Endodermal cell (in vitro differentiated cells): Measurements from ENCODE around the gene TMEM26. TPM values are rescaled to one million over a fixed set of nuclear protein-coding genes. Genes with fewer than 3 reads are reported as not detected.

Experiments used
- DNase-seq: peaks from one replicate; pipeline ENCODE4 v3.0.0-alpha.2; 2017
- H3K27ac ChIP-seq: 2 replicates; pipeline ENCODE4 v1.5.1; 2013; ENCODE audit warnings: mild to moderate bottlenecking, low read depth, low read length, moderate library complexity
- H3K27me3 ChIP-seq: 2 replicates; pipeline ENCODE4 v1.6.1; 2013; ENCODE audit warnings: mild to moderate bottlenecking, low read length, moderate library complexity; ENCODE audit not compliant: insufficient read depth, control insufficient read depth, poor library complexity, severe bottlenecking
- H3K36me3 ChIP-seq: 2 replicates; pipeline ENCODE4 v1.7.0; 2013; ENCODE audit warnings: mild to moderate bottlenecking, low read length, moderate library complexity; ENCODE audit not compliant: control insufficient read depth, insufficient read depth
- H3K4me1 ChIP-seq: one replicate; pipeline ENCODE4 v1.7.0; 2013; ENCODE audit warnings: low read length; ENCODE audit not compliant: control insufficient read depth, insufficient read depth
- H3K4me3 ChIP-seq: 2 replicates; pipeline ENCODE4 v1.5.1; 2013; ENCODE audit warnings: mild to moderate bottlenecking, low read length, moderate library complexity
- H3K9ac ChIP-seq: 2 replicates; pipeline ENCODE4 v1.6.1; 2013; ENCODE audit warnings: mild to moderate bottlenecking, low read length, moderate library complexity; ENCODE audit not compliant: poor library complexity, severe bottlenecking; ENCODE audit errors: extremely low read depth
- H3K9me3 ChIP-seq: 2 replicates; pipeline ENCODE4 v1.6.1; 2013; ENCODE audit warnings: mild to moderate bottlenecking, low read length, moderate library complexity; ENCODE audit not compliant: control insufficient read depth
- H3K27ac Mint-ChIP-seq: 2 replicates; pipeline ENCODE4 v1.8.0; 2020; ENCODE audit warnings: mixed read lengths
- H3K27me3 Mint-ChIP-seq: 2 replicates; pipeline ENCODE4 v1.8.0; 2021; ENCODE audit warnings: mild to moderate bottlenecking, mixed read lengths; ENCODE audit not compliant: insufficient read depth
- H3K36me3 Mint-ChIP-seq: 2 replicates; pipeline ENCODE4 v1.8.0; 2020; ENCODE audit warnings: low read depth, mixed read lengths
- H3K4me1 Mint-ChIP-seq: 2 replicates; pipeline ENCODE4 v1.8.0; 2020; ENCODE audit warnings: mixed read lengths
- H3K4me3 Mint-ChIP-seq: 2 replicates; pipeline ENCODE4 v1.8.0; 2020; ENCODE audit warnings: mild to moderate bottlenecking, moderate library complexity, mixed read lengths
- H3K9me3 Mint-ChIP-seq: 2 replicates; pipeline ENCODE4 v1.8.0; 2020; ENCODE audit warnings: mild to moderate bottlenecking, mixed read lengths
- CTCF ChIP-seq: fragments of 200-600 bp; sonication (generic); conservative IDR thresholded peaks from 2 replicates; pipeline ENCODE4 v1.5.0; 2021; ENCODE audit warnings: antibody characterized with exemption, mild to moderate bottlenecking
- WGBS, 2 experiments: methylation state at CpG; one replicate each; pipeline versions ENCODE4 v1.1.5 to v1.1.7; 2013; ENCODE audit warnings: missing lambda C conversion rate in 2 of 2, mixed read lengths in 1 of 2; ENCODE audit not compliant: insufficient coverage in 1 of 2, insufficient read length in 1 of 2; 5-methylcytosine and 5-hydroxymethylcytosine counted together
- total RNA-seq, 2 donors: library from RNA; stranded (reverse); fragmentation: NEBNext Ultra II Directional in 1 of 2; extraction: Animal tissue kit (Norgen Biotek cat#: 25700) in 1 of 2; gene quantifications; 2 replicates in 1 of 2; 3 replicates in 1 of 2; pipeline ENCODE4 v1.2.1, GENCODE V29; 2021

The TMEM26 gene
- total RNA-seq, 2 donors from 2014 or later, result 0.13 TPM

- Histone ChIP-seq H3K9ac (no peak overlapping the region), H3K36me3 (no peaks in the 10 kb centered on the region), H3K27ac (no peak overlapping the region), H3K4me1 (no peaks in the 10 kb centered on the region), H3K27me3 (no peaks in the 10 kb centered on the region), H3K4me3 (no peak overlapping the region), H3K9me3 (no peaks in the 10 kb centered on the region)
- no peak for TF ChIP-seq CTCF
- H3K27ac Mint-ChIP-seq, result no peak overlapping the region
- DNase-seq, result no peak
- WGBS, 2 experiments, result 88 to 90% methylated on average over 1 to 4 of the region's 5 CpGs
- H3K9me3 Mint-ChIP-seq, result no peaks in the 10 kb centered on the region
- no peaks in the 10 kb centered on the region for H3K4me1 Mint-ChIP-seq
- no peaks in the 10 kb centered on the region for H3K36me3 Mint-ChIP-seq
- H3K27me3 Mint-ChIP-seq, result no peaks in the 10 kb centered on the region
- no peak overlapping the region for H3K4me3 Mint-ChIP-seq
These were observed 10.1 kb upstream of the TMEM26 start for GRCh38 chr10:61463035-61463909.

GRCh38 chr10:61460835-61461234 lies 7.7 kb upstream of the TMEM26 start:
- H3K27me3 Mint-ChIP-seq, result peaks cover 13% of the 10 kb centered on the region
- TF ChIP-seq CTCF, result no peak
- no peaks in the 10 kb centered on the region for H3K9me3 Mint-ChIP-seq

GRCh38 chr10:61458031-61458430 lies 4.8 kb upstream of the TMEM26 start:
- Histone ChIP-seq H3K4me3 (no peak overlapping the region), H3K9ac (no peak overlapping the region), H3K4me1 (no peaks in the 10 kb centered on the region), H3K9me3 (no peaks in the 10 kb centered on the region), H3K36me3 (no peaks in the 10 kb centered on the region), H3K27ac (no peak overlapping the region), H3K27me3 (peaks cover 27% of the 10 kb centered on the region)
- Mint-ChIP-seq H3K9me3 (no peaks in the 10 kb centered on the region), H3K4me3 (no peak overlapping the region), H3K27ac (no peak overlapping the region), H3K36me3 (no peaks in the 10 kb centered on the region), H3K4me1 (no peaks in the 10 kb centered on the region), H3K27me3 (peaks cover 40% of the 10 kb centered on the region)
- TF ChIP-seq CTCF, result no peak
- WGBS, 2 experiments, result 90 to 99% methylated on average over 2 to 3 of the region's 3 CpGs
- no peak for DNase-seq

More at GRCh38 chr10:61460835-61461234, 7.7 kb upstream of the TMEM26 start:
- H3K27ac ChIP-seq, result no peak overlapping the region
- no peak overlapping the region for H3K9ac ChIP-seq
- H3K9me3 ChIP-seq, result no peaks in the 10 kb centered on the region
- H3K27me3 ChIP-seq, result no peaks in the 10 kb centered on the region
- Mint-ChIP-seq H3K4me1 (no peaks in the 10 kb centered on the region), H3K36me3 (no peaks in the 10 kb centered on the region), H3K4me3 (no peak overlapping the region), H3K27ac (no peak overlapping the region)
- H3K4me3 ChIP-seq, result no peak overlapping the region
- no peak for DNase-seq
- no peaks in the 10 kb centered on the region for H3K4me1 ChIP-seq
- no peaks in the 10 kb centered on the region for H3K36me3 ChIP-seq
